Measurements from ENCODE around the gene TNFRSF1A.

The TNFRSF1A gene

DNA sequence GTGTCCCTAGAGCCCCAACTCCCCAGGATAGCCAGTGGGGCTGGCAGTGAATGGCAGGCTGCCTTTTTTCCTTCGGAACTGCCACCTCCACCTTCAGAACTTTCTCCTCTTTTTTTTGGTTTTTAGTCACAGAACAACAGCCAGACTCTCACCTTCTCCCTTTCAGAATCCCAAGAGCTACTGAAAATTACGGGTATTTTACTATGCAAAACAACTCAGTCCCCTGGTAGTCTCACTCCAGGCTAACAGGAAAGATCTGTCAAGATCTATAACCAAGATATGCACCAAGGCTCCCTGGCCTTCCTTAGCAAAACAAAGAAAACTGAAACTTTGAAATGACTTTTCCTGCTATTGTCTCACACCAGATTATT is 18.9 kb downstream of the TNFRSF1A start:
- TF ChIP-seq, protein P1, sequence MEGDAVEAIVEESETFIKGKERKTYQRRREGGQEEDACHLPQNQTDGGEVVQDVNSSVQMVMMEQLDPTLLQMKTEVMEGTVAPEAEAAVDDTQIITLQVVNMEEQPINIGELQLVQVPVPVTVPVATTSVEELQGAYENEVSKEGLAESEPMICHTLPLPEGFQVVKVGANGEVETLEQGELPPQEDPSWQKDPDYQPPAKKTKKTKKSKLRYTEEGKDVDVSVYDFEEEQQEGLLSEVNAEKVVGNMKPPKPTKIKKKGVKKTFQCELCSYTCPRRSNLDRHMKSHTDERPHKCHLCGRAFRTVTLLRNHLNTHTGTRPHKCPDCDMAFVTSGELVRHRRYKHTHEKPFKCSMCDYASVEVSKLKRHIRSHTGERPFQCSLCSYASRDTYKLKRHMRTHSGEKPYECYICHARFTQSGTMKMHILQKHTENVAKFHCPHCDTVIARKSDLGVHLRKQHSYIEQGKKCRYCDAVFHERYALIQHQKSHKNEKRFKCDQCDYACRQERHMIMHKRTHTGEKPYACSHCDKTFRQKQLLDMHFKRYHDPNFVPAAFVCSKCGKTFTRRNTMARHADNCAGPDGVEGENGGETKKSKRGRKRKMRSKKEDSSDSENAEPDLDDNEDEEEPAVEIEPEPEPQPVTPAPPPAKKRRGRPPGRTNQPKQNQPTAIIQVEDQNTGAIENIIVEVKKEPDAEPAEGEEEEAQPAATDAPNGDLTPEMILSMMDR (conservative IDR thresholded peaks at IDR 0.05): no peak
- H3K27ac ChIP-seq: peak overlapping the region; percentile 29; the same call in 1 of the 2 replicates

DNA sequence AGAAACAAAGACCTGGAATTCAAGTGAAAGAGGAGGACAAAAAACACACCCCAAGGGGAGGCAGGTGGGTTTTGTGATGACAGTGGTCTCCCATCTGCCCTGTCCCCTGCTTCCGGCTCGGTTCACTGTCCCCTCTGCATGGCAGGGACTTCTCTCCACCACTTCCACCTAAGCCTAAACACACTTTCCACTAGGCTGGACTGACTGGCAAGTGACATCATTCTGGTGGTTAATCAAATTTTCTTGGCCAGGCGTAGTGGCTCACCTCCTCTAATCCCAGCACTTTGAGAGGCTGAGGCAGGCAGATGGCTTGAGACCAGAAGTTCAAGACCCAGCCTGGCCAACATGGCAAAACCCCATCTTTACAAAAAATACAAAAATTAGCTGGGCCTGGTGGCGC is 19.5 kb downstream of the TNFRSF1A start:
- TF ChIP-seq, protein P1 (conservative IDR thresholded peaks at IDR 0.05): no peak
- peak overlapping the region; percentile 29; the same call in 1 of the 2 replicates for H3K27ac ChIP-seq

DNA sequence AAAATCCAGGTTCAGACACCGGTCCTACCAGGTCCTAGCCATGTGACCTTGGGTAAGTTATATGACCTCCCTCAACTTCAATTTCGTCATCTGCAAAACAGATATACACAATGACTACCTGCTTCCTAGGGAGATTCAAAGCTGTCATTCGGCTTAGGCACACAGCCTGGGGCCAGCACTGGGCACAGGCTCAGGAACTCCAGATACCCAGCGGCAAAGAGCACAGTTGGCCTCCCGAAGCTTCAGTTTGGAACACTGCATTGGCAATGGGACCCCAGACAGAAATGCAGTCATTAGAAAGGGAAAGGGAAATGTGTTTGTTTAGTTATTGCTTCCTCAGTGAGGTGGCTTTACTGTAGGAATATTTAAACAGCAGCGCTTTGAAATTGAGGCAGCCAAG is 20.0 kb downstream of the TNFRSF1A start:
- H3K27ac ChIP-seq: no peak overlapping the region

DNA sequence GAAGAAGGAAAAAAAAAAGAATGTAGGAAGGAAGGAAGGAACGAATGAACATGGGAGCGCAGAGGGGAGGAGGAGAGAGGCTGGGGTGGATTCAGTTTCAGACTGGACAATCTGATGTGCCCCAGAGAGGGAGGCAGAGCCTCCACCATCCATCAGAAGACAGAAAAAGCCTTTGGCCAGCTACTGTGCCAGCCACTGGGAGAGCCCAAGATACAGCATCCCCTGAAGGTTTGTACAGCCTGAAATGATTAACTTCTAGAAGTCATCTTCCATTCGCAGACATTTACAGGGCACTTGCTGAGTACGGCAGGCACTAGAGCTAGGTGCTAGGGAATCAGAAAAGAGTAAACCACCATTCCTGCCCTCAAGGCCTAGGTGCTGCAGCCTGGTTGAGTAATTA is 22.4 kb downstream of the TNFRSF1A start:
- TF ChIP-seq, protein P1 (conservative IDR thresholded peaks at IDR 0.05): no peak
- H3K27ac ChIP-seq: no peak overlapping the region

More for the DNA sequence above, 20.0 kb downstream of the TNFRSF1A start:
- TF ChIP-seq, protein P1 (conservative IDR thresholded peaks at IDR 0.05): no peak

DNA sequence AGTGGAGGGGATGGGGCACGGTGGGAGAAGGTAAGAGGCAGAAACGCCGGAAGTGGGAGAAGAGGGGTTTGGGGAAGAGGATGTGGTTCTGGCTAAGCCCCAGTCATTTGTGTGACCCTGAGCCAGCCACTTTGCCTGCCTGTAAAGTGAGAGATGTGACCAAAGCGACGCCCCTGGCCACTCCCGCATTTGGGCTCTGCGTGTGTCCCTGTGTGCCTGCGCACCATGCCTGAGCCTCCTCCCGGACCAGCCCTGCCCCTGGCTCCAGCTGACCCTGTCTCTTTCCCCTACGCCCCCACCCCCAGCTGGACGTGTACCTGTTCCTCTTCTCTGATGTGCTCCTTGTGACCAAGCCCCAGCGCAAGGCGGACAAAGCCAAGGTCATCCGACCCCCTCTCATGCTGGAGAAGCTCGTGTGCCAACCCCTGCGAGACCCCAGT is 23.4 kb downstream of the TNFRSF1A start:
- TF ChIP-seq, protein P1 (conservative IDR thresholded peaks at IDR 0.05): no peak
- no peak overlapping the region for H3K27ac ChIP-seq

DNA sequence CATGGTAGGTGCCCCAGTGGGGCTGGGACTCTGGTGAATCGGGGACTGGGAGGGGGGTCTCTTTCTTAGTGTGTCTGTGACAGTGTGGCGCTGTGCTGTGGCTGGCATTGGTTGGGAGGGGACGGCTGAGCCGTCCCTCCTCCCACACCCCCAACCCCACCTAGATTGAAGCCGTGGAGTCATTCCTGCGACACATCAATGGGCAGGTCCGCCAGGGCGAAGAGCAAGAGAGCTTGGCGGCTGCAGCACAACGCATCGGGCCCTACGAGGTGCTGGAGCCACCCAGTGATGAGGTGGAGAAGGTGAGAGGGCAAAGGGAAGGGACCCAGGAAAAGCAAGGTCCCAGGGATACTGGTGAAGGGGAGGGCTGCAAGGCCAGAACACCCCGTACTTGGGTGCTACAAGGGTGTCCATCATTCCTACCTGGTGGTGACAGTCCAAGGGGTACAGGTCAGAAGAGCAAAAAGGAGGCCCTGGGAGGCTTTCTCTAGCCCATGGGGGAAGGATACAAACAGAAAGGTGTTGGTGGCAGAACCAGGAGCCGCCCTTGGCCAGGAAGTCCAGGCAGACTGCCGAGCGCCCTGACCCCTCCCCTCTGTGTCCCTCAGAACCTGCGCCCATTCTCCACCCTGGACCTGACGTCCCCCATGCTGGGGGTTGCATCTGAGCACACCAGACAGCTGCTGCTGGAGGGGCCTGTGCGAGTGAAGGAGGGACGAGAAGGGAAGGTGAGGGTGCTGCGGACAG is 24.0 kb downstream of the TNFRSF1A start:
- no peak overlapping the region for H3K27ac ChIP-seq
- TF ChIP-seq, protein P1 (conservative IDR thresholded peaks at IDR 0.05): no peak

DNA sequence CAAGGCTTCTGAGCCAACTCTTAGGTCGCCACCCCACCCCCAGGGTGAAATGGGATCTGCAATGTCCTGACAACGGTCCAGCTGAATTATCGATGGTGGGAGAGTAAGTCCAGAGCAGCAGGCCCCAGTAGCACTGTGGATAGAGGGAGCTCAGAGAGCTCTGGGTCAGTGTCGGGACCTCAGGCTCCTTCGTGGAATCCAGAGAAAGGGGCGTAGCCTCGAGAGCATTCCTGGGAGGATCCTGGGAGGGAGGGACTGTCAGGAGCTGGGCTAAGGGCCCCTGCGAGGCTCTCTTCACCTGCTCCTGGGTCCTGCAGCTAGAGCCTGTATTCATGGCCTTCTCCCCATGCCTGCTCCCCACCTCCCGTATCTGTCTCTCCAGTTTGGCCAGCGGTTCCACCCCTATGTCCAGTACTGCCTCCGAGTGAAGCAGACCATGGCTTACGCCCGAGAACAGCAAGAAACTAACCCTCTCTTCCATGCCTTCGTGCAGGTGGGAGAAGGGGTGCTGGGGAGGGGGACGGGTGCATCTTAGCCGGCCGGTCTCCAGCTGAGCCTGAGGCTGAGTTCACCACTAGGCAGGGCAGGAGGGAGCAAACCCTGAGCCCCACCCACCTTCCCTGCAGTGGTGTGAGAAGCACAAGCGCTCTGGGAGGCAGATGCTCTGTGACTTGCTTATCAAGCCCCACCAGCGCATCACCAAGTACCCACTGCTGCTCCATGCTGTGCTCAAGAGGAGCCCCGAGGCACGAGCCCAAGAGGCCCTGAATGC is 24.8 kb downstream of the TNFRSF1A start:
- TF ChIP-seq, protein P1 (conservative IDR thresholded peaks at IDR 0.05): no peak
- H3K27ac ChIP-seq: no peak overlapping the region

Measured in VCaP (cell line).